CD4-positive, alpha-beta T cell treated with Interleukin-4 for 4 hours (primary cell): ENCODE data around the gene RAD17.
A peak's percentile ranks its signal among the peaks of the same experiment; 100 is the strongest.
"Not testable (repeated sequence)": the region's sequence is repeated elsewhere in the genome, so short reads cannot be mapped to it uniquely, and the experiment has no call there.

Experiments used
- DNase-seq: peaks from one replicate; pipeline ENCODE4 v3.0.0-alpha.2; 2020

The RAD17 gene

GRCh38 chr5:69369340-69370121 is at the start of gene RAD17, which contains the start of the genes AK6 and TAF9:
Gene RAD17, plus strand, starts transcription at chr5:69369818. Its CDS starts 2,391 bp downstream, at chr5:69372209.
Gene AK6, minus strand, starts transcription at chr5:69369520. Its CDS starts 30 bp downstream, at chr5:69369490.
Gene TAF9, minus strand, starts transcription at chr5:69369520. Its CDS starts 3,783 bp downstream, at chr5:69365737.
- peak; percentile 89 for DNase-seq

GRCh38 chr5:69326365-69326764 is 43.3 kb upstream of the RAD17 start:
- no peak for DNase-seq

GRCh38 chr5:69329905-69330489 is 39.6 kb upstream of the RAD17 start:
- DNase-seq, result no peak

- no peak for DNase-seq
These were observed 37.8 kb upstream of the RAD17 start for GRCh38 chr5:69331528-69332445.

GRCh38 chr5:69333668-69334315 is 35.8 kb upstream of the RAD17 start:
- not testable (repeated sequence) for DNase-seq

- peak; percentile 80 for DNase-seq
These were observed 34.8 kb upstream of the RAD17 start for GRCh38 chr5:69334793-69335268.

GRCh38 chr5:69335341-69335935 is 34.2 kb upstream of the RAD17 start:
- DNase-seq, result no peak

- no peak for DNase-seq
These were observed 28.0 kb upstream of the RAD17 start for GRCh38 chr5:69341520-69342161.

- no peak for DNase-seq
These were observed 26.5 kb upstream of the RAD17 start for GRCh38 chr5:69343083-69343482.

- no peak for DNase-seq
These were observed 19.0 kb upstream of the RAD17 start for GRCh38 chr5:69350664-69351063.

- DNase-seq, result no peak
These were observed 9.9 kb upstream of the RAD17 start for GRCh38 chr5:69359699-69360098.

- DNase-seq, result no peak
These were observed 9.2 kb upstream of the RAD17 start for GRCh38 chr5:69360442-69360841.

GRCh38 chr5:69364414-69364813 is 5.2 kb upstream of the RAD17 start:
- peak; percentile 16 for DNase-seq

- DNase-seq, result no peak
These were observed 4.8 kb upstream of the RAD17 start for GRCh38 chr5:69364850-69365249.

- DNase-seq, result no peak
These were observed 1.8 kb upstream of the RAD17 start for GRCh38 chr5:69367697-69368279.

- DNase-seq, result peak; percentile 5
These were observed 919 bp upstream of the RAD17 start for GRCh38 chr5:69368458-69369339.

GRCh38 chr5:69370335-69370734 is 717 bp downstream of the RAD17 start:
- not testable (repeated sequence) for DNase-seq

- DNase-seq, result no peak
These were observed 2.8 kb downstream of the RAD17 start for GRCh38 chr5:69372394-69372793.

- DNase-seq, result no peak
These were observed 5.4 kb downstream of the RAD17 start for GRCh38 chr5:69374911-69375446.

GRCh38 chr5:69378376-69378775 is 8.8 kb downstream of the RAD17 start:
- DNase-seq, result no peak
